Astrocyte of the hippocampus (primary cell): ENCODE results near the gene CCDC59.

Experiments
- DNase-seq: peaks from one replicate; pipeline ENCODE4 v3.0.0; 2011; ENCODE audit warnings: low read depth, low spot score

Gene CCDC59

GRCh38 chr12:82314406-82314892, 43.7 kb downstream of the CCDC59 start:
- DNase-seq, result no peak
